Activated naive CD4-positive, alpha-beta T cell treated with anti-CD3 and anti-CD28 coated beads, Interleukin-2, amount 50 U/mL, for 72 hours (primary cell): Measurements from ENCODE around the gene CCDC80. TPM values are rescaled to one million over a fixed set of nuclear protein-coding genes. Genes with fewer than 3 reads are reported as not detected.

Experiments
- ATAC-seq, 2 donors: fragments of 150-1000 bp; cut with Tn5 transposase; 2 replicates each; pipeline ENCODE4 v1.10.0; 2021; ENCODE audit warnings: mild to moderate bottlenecking in 2 of 2, moderate library complexity in 2 of 2
- DNase-seq, 2 donors: peaks; one replicate each; pipeline ENCODE4 v3.0.0; 2021 to 2022; ENCODE audit warnings: low spot score in 2 of 2
- H3K27ac Mint-ChIP-seq, 2 donors: one replicate each; pipeline ENCODE4 v1.8.0; 2022; ENCODE audit warnings: mild to moderate bottlenecking in 2 of 2, mixed read lengths in 2 of 2
- H3K36me3 Mint-ChIP-seq, 2 donors: one replicate each; pipeline ENCODE4 v1.8.0; 2022; ENCODE audit warnings: mixed read lengths in 2 of 2
- H3K9me3 Mint-ChIP-seq, 2 donors: one replicate each; pipeline ENCODE4 v1.8.0; 2022; ENCODE audit warnings: mixed read lengths in 2 of 2
- total RNA-seq, 2 donors: library from RNA; stranded (reverse); gene quantifications; one replicate each; pipeline ENCODE4 v1.2.3, GENCODE V29; 2022

CCDC80 gene
- total RNA-seq, 2 donors from 2014 or later, result 0.47 TPM; not detected in 1

DNA sequence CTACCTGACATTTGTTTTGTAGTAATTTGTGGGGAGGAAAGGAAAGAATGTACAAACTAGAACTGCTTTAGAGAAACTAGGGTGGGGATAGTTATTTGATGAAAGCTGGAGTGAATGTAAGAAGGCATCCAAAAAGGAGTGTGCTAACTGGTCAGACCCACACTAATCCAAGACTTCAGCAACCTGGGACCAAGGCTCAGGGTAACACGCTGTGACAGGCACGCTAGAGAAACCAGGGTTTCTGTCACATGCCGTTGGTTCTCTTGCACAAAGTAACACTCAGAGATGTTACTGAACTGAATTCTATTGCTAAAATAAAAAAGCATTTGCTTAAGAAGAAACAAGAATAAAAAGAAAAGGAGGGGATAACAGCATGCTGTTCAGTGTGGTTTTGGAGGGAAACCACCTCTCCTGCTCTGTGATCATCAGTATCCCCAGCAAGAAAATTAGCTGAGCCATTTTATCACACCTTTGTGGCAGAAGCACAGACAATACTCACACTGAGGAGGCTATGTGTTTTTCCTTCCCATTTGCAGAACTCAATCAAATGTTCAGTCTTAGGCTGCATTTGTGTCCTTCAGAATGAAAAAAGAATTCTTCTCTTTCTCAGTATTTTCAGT lies 2.8 kb upstream of the CCDC80 start:
- Mint-ChIP-seq H3K27ac (no peak overlapping the region), H3K36me3 (no peaks in the 10 kb centered on the region), H3K9me3 (no peaks in the 10 kb centered on the region)
- peak in 1 of 2 donors; percentile 52 for ATAC-seq
- no peak for DNase-seq

- DNase-seq (peak; percentile 65 to 77), ATAC-seq (peak; percentile 97 to 98)
- H3K27ac Mint-ChIP-seq, result peak overlapping the region in 1 of 2 donors; percentile 3
- H3K9me3 Mint-ChIP-seq, result no peaks in the 10 kb centered on the region
- no peaks in the 10 kb centered on the region for H3K36me3 Mint-ChIP-seq
Observed at GRCh38 chr3:112642912-112643506, 2.1 kb upstream of the CCDC80 start.

DNA sequence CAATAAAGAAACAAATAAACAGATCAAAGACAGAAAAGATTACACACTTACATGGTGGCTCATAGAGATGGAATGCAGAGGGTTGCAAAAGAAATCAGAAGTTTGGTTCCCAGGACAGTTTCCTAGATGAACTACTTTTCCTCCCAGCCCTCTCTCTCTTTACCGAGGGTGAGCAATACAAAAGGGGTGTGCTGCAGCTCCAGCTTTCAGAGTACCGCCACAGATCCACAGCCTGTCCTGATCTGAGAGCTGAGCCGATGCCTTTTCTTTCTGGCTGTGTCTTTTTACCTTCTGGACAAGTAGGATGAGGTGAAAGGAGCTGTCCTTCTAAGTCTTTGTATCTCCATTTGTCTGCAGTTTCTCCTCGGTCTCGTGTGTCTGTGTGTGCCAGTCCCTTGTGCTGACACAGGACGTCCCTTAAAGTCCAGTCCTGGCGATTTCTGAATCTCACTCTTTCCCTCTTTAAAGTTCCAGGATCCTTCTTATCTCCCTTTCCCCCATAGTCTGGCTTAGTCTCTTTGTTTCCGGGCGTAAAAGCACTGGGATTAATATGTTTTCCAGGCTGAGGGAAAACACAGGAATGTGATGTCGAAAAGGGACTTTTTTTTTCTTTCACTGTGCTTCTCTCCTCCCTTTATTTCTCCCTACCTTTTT lies 540 bp downstream of the CCDC80 start:
- H3K36me3 Mint-ChIP-seq, result no peaks in the 10 kb centered on the region
- H3K9me3 Mint-ChIP-seq, result no peaks in the 10 kb centered on the region

DNA sequence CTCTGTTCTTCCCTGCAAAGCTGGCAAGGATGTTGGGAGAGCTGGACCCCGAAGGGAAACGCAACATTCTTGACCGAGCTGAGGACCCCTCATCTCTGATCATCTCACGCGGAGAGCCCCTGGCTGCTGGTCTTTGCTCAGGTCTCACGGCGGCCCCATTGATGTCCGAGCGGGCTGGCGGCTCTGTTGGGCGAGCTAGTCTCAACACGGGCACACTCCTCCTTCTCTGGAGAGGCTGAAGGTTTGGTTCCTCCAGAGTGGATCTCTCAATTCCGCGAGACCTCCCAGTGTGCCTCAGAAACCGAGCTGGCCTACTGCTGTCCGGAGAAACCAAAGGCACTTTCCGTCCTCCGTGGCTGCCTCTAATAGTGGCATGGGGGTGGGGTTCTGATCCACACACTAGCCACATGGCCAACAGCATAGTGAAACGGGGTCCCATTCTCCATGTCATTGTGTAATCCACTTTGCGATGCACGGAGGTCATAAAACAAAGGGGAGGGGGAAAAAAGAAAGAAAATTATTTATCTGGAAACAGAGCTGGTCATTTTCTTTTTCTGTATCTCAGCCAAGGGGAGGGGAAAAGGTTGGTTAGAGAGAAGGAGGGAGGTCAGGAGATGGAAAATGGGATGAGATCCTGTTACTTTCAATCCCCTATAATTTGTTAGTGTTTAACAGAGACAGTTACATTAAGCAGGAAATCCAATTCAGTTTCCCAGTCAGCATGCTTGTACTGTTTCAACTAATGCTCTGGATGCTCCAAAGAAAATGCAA lies 1.3 kb downstream of the CCDC80 start:
- H3K36me3 Mint-ChIP-seq, result no peaks in the 10 kb centered on the region
- H3K27ac Mint-ChIP-seq, result no peak overlapping the region
- ATAC-seq (no peak), DNase-seq (no peak)
- H3K9me3 Mint-ChIP-seq, result no peaks in the 10 kb centered on the region

More for the DNA sequence above, 540 bp downstream of the CCDC80 start:
- no peak for DNase-seq
- no peak overlapping the region for H3K27ac Mint-ChIP-seq
- no peak for ATAC-seq

- Mint-ChIP-seq H3K27ac (no peak overlapping the region), H3K9me3 (no peaks in the 10 kb centered on the region), H3K36me3 (no peaks in the 10 kb centered on the region)
- ATAC-seq (no peak), DNase-seq (no peak)
Observed at GRCh38 chr3:112638327-112639020, 2.5 kb downstream of the CCDC80 start.

- DNase-seq (no peak), ATAC-seq (no peak)
- H3K9me3 Mint-ChIP-seq, result no peaks in the 10 kb centered on the region
- H3K27ac Mint-ChIP-seq, result no peak overlapping the region
- no peaks in the 10 kb centered on the region for H3K36me3 Mint-ChIP-seq
Observed at GRCh38 chr3:112637700-112638099, 3.2 kb downstream of the CCDC80 start.

- Mint-ChIP-seq H3K9me3 (no peaks in the 10 kb centered on the region), H3K36me3 (no peaks in the 10 kb centered on the region), H3K27ac (no peak overlapping the region)
- peak; percentile 22 to 45 for ATAC-seq
- DNase-seq, result no peak
Observed at GRCh38 chr3:112635674-112636073, 5.3 kb downstream of the CCDC80 start.

DNA sequence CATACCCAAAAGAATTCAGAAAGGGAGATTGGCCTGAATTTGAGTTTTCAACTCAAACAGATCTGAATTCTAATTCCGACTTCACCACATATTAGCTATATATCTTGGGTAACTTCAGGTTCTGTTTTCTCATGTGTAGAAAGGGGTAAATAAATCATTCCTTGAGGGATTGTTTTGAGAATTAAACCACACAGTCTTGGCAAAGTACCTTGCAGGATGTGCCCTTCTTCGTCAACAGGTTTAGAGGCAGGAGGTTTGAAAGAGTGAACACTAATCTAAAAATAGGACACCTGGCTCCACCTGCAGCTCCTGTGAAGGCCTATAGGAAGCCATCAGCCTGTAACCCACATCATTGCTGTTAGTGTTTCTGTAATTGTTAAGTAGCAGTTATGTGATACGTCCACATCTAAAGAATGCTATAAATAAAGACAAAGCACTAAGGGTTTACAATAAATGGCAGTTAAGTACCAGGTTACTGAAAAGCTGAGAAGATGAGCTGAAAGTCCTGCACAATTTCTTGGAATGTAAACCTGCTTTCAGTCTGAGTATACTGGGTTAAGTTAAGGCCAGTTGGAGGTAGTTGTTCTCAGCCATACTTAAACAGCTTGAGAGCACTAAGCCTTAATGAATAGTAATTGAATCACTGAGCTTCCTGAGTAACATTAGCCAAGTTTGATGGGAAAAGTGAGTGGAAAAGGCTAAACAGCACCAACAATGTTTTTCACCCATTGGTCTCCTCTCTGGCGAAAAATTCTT lies 6.0 kb downstream of the CCDC80 start:
- DNase-seq, result no peak
- peak in 1 of 2 donors; percentile 53 for ATAC-seq
- H3K27ac Mint-ChIP-seq, result peak overlapping the region in 1 of 2 donors; percentile 32
- H3K9me3 Mint-ChIP-seq, result no peaks in the 10 kb centered on the region
- no peaks in the 10 kb centered on the region for H3K36me3 Mint-ChIP-seq

- H3K36me3 Mint-ChIP-seq, result no peaks in the 10 kb centered on the region
- no peaks in the 10 kb centered on the region for H3K9me3 Mint-ChIP-seq
- no peak for ATAC-seq
- DNase-seq, result no peak
- H3K27ac Mint-ChIP-seq, result no peak overlapping the region
Observed at GRCh38 chr3:112633757-112634156, 7.2 kb downstream of the CCDC80 start.

- Mint-ChIP-seq H3K36me3 (no peaks in the 10 kb centered on the region), H3K9me3 (no peaks in the 10 kb centered on the region), H3K27ac (no peak overlapping the region)
- ATAC-seq, result no peak
- no peak for DNase-seq
Observed at GRCh38 chr3:112633191-112633590, 7.8 kb downstream of the CCDC80 start.

DNA sequence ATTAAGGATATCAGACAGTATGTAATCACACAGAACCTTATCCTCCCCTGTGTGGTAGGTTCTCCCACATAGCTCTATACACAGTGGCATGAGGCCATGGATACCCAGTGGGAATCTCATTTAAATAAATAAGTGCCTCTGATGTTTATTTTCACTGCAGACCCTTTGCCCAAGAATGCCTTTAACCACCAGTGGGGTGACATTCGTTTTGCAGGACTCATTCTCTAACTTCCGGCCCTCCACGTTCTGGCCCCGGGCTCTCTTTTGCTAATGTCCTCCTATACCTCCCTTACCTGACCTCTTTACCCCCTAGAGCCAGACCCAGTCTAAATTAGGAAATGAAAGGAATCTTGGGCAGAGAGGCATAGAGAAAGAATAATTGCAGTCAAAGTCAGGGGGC lies 8.3 kb downstream of the CCDC80 start:
- Mint-ChIP-seq H3K9me3 (no peaks in the 10 kb centered on the region), H3K27ac (no peak overlapping the region), H3K36me3 (no peaks in the 10 kb centered on the region)
- DNase-seq, result no peak
- ATAC-seq, result no peak

GRCh38 chr3:112631257-112631656 lies 9.7 kb downstream of the CCDC80 start:
- DNase-seq, result no peak
- Mint-ChIP-seq H3K9me3 (no peaks in the 10 kb centered on the region), H3K36me3 (no peaks in the 10 kb centered on the region), H3K27ac (no peak overlapping the region)
- ATAC-seq, result no peak

GRCh38 chr3:112629425-112629824 lies 11.5 kb downstream of the CCDC80 start:
- ATAC-seq (peak; percentile 74 to 86), DNase-seq (no peak)
- no peak overlapping the region for H3K27ac Mint-ChIP-seq

DNA sequence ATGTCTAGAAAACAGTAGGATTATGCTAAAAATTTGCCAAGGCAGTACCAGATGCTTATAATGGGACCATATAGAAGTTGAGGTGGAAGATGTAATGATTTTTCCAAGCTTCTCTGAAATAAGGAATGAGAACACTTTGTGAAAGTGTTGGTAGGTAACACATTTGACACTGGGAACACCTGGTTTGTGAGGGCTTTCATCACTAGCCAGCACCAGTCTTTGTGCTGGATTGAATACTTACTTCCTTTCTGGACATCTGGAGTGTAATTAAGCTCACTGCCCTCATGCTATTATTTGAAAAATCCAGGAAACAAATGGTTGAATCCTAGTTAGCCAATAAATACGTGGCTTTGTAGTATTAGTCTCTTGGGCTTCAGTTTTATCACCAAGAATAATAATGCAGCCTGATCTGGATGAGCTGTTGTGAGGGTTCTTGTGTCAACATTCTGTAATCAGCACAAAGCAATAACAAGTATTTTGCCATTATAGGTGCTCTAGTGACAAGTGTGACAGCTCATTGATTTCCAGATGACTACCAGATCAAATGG lies 12.9 kb downstream of the CCDC80 start:
- no peak for DNase-seq
- no peaks in the 10 kb centered on the region for H3K9me3 Mint-ChIP-seq
- ATAC-seq, result no peak
- no peak overlapping the region for H3K27ac Mint-ChIP-seq
- no peaks in the 10 kb centered on the region for H3K36me3 Mint-ChIP-seq

More at GRCh38 chr3:112629425-112629824, 11.5 kb downstream of the CCDC80 start:
- no peaks in the 10 kb centered on the region for H3K9me3 Mint-ChIP-seq
- H3K36me3 Mint-ChIP-seq, result no peaks in the 10 kb centered on the region

DNA sequence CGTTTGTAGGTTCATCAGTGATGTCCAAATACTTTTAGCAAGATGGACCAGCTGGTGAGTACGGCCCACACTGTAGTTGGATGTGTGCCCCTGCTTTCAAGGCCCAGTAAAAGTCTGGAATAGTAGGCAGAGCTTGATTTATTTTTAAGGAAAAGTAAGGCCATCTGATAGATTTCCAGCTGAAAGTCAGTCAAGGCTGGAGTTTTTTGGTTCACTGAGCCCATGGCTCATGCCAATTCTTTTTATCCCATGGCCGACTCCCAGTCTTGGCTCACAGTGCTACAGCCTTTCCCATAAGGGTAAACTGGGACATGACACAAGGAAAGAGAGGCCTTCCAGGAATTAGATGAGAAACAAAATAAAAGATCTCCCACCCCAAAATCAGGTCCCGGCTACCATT lies 13.5 kb downstream of the CCDC80 start:
- no peak overlapping the region for H3K27ac Mint-ChIP-seq
- H3K36me3 Mint-ChIP-seq, result no peaks in the 10 kb centered on the region
- H3K9me3 Mint-ChIP-seq, result no peaks in the 10 kb centered on the region
- ATAC-seq (no peak), DNase-seq (no peak)

DNA sequence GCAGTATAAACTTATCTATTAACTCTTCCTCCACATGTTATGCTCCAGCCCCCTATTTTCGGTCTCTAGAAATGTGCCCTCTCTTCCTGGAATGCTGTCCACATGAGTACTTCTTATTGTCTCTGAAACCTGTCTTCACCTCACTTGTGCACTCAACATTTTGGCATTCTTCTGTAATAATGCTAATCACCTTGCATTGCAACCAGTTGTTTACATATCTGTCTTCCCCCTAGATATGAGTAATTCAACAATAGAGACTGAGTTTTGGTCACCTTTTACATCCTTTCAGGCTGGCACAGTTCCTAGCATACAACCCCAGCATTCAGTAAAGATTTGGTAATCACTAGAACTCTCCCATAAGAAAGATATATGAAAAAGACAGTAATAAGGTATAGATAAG lies 17.2 kb downstream of the CCDC80 start:
- no peak overlapping the region for H3K27ac Mint-ChIP-seq
- no peak for DNase-seq
- no peaks in the 10 kb centered on the region for H3K36me3 Mint-ChIP-seq
- no peak for ATAC-seq
- H3K9me3 Mint-ChIP-seq, result no peaks in the 10 kb centered on the region
